GM21447 (cell line): Measurements from ENCODE around the gene CEACAM21.

Source experiments
- ATAC-seq: cut with Tn5 transposase; IDR thresholded peaks from one replicate; pipeline ENCODE4 v1.9.1; 2021; ENCODE audit not compliant: unreplicated experiment

Gene CEACAM21

DNA sequence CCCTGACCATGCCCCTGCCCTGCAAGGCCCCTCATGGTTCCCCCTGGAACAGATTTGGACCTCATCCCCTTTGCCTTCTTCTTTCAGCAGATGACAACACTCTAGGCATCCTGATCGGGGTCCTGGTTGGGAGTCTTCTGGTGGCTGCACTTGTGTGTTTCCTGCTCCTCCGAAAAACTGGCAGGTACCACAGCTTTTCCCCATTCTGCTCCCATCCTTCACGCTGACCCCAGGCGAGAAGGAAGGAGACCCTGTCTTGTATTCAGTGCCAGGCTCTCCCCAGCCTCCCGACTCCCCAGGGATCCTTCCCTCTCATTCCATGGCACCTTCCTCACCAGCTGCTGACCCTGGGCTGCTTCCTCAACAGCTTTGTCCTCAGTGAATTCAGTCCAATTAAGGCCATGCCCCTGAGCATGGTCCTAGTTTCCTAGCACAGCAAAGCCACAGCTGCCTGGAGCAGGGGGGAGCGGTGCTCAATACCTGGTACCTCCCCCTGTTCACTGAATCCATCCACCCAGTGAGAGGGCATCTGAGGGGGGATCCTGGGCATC is 8.4 kb downstream of the CEACAM21 start:
- no peak for ATAC-seq

DNA sequence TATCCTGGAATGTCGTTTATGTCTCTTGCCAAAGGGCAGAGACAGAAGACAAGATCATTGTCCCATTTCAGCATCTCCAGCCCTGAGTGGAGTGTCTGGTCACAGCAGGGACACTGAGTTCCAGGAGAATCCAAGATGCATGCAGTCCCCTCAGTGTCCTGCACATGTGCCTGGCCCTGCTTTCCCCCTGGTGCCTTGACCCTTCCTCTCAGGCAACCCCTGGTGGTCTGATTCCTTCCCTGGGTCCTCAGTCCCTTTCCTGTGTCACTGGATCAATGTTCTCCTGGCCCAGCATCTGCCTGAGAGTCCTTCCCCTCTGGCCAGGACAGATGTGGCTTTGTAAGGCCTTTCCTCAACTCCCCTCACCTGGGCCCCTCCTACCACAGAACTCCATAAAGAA is 9.0 kb downstream of the CEACAM21 start:
- ATAC-seq = no peak

DNA sequence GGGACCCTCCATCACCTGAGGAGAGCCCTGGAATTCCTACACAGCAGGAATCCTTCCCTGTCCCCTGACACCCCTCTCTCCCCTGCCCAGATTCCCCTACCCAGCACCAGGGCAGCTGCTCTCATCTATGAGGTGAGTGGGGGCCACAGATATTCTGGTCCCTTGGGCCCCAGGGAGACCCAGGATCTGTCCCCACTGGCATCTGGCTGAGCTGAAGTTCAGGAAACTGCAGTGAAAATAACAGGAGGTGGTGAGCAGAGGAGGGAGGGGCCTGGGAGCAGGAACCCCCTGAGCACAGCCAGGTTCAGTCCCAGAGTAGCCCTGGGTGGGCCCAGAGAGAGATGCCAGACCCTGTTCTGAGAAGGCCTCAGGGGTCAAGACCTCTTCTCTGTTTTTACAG is 10.1 kb downstream of the CEACAM21 start:
- no peak for ATAC-seq

DNA sequence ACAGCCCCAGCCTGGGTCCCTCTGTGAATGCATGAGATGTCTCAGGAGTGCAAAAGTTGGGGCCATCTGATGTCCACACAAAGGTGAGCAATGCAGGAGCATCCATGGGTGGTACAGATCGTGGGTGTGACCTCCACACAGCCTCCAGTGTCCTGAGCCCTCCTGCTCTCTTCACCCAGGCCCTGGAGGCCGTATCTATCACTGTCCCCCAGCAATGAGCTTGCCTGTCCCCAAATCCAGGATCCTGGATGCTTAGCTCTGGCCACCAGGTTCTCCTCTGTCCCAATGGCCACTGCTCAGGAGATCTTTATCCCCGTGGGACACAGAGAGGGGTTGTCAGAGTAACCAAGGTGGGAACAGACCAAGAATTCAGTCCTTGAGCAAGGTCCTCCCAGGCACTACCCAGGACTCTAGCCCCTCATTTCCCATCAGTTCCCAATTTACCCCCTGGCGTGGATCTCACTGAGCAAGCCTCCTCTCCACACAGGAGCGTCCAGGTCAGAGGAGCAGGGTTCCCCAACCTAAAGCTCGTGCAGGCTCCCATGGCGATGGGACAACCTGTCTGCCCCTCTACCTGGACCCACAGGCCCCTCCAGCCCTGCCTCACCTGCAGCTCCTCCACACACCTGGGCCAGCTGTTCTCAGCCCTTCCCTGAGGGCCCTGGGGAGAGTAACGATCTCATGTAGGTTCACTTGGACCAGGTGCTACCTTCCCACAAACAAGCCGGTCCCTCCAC is 11.3 kb downstream of the CEACAM21 start:
- ATAC-seq = no peak

DNA sequence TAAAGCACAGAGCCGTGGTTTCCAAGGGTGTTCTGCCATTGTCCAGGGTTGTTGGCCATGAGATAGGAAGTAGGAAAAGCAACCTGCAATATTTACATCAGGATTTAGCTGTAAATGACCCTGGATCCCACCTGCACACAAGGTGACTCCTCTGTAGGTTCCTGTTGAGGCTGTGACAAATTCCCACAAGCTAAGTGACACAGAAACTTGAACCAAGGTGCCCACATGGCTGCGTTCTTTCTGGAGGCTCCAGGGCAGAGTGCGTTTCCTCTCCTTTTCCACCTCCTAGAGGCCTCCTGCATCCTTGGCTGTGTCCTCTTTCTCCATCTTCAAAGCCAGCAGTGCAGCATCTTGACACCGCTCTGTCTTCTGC is 11.9 kb downstream of the CEACAM21 start:
- no peak for ATAC-seq

GRCh38 chr19:41588497-41589209 is 12.7 kb downstream of the CEACAM21 start:
- ATAC-seq = no peak

DNA sequence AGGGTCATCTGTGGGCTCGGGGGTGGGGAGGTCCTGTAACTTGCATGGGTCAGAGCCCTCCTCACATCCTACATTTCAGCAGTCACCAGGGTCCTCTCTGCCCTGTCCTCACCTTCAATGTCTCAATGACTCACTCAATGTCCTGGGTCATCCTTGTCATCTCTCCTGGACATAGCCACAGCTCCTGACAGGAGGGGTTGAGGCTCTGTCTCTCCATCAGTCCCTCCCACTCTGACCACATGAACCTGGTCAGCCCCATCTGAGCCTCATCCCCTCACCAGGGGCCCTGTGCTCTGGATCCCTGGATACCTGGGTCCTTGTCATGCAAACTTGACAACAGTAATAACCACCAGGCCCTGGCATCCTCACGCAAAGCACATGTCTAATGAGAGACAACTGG is 13.4 kb downstream of the CEACAM21 start:
- no peak for ATAC-seq

DNA sequence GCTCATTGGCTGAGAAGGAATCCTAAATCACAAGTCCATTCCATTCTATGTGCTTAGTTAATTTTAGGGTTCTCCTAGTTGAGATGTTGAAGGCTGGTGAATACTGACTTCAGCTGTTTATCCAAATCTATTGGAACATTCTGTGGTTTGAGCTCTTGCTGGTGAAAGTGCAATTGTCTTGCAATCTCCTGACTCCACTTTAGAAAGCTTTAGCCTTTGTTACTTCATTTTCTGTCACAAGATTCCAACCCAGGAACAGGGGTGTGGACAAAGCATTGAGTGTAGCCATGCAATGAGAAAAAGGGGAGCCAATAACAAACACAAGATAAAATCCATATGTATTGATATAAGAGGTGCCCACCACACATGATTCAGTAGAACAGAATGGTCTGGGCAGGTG is 15.0 kb downstream of the CEACAM21 start:
- ATAC-seq = no peak

DNA sequence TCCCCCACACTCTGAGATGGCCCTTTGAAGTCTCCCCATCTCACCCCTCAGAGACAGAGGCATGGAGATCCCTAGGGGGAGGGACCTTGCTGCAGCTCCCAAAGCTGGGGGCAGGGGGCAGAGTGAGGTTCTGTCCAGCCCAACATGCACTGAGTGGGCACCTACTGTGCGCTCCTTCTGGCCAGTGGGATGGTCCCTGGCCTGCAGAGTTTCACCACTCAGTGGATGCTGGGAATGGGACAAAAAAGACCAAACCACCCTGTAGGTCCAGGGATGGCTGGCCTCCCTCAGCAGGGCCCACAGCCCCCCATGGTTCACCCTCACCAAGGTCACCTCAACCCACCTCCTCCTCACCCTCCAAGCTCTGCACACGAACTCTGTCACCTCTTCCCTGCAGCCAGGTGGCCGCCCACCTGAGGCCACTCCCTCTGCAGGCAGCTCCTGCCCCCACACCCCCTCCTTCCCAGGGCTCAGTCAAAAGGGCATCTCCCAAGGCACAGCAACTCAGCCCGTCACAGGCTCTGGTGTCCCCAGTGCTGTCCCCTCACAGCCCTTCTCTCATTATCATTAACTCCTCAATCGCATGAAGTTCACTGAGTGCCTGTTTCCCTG is 16.1 kb downstream of the CEACAM21 start:
- no peak for ATAC-seq

GRCh38 chr19:41595258-41595889 is 19.4 kb downstream of the CEACAM21 start:
- no peak for ATAC-seq

DNA sequence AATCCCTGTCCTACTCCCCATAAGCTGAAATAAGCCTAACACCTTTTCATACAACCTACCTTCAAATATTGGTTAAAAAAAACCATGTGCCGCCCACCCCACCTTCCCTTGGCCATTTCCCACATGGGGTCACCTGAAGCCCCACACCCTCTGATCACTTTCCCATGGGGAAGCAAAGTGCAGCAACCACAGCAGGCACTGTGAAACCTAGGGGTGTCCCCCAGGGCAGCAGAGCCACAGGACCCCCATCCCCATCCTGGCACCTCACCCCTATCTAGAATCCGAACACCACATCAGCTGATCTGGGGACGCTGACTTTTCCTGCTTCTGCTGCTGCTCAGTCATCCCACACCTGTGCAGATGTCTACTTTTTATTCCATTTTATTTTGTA is 19.9 kb downstream of the CEACAM21 start:
- ATAC-seq = no peak

DNA sequence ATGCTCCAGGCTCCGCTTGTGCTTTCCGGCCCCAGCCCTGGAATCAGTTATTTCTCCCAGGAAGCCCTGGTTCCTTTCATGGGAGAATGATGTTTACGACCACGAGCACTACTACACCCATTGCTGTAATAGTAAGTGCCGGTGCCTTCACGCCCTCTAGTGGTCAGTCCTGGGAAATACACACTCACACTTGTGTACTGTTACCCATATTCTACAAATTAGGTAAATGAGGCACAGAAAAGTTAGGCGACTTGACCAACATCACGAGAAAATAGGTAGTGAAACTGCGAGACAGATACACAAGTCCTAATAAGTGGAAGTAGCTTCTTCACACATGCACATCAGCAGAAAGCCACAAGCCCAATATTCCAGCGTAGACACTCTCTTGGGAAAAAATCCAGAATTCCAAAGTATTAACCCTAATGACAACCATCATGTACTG is 21.7 kb downstream of the CEACAM21 start:
- no peak for ATAC-seq

DNA sequence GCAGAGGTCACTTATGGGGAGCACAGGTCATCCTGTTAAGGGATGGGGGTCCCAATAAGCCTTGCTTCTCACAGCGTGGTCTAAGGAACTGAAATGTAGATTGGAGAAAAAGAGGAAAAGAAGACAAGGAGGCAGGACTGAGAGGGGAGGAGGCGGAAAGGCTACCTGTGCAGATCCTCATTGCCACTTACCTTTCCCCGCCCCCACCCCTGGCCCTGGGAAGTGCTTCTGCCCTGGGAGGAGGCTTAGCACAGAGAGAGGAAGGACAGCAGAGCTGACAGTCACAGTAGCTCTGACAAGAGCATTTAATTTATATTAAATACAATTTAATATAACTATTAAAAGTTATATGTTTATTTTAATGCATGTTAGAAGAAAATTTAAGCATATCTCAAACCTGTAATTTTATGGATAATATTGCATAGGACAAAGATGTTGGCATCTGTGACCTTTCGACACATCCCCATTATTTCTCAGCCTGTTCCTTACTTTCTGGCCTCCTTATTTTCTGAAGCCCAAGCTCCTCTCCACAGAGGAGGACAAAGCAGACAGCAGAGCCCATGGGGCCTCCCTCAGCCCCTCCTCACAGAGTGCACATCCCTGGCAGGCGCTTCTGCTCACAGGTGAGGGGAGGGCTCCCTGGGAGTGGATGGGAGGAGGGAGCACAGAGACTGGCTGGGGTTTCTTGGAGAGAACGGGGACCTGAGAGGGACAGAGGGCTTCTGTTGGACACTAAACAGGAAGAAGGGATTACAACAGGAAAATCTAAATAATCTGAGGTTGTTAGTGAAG is 23.4 kb downstream of the CEACAM21 start:
- ATAC-seq = no peak

GRCh38 chr19:41601771-41602170 is 25.8 kb downstream of the CEACAM21 start:
- ATAC-seq = no peak

- no peak for ATAC-seq
Measured at GRCh38 chr19:41604831-41605230, 28.9 kb downstream of the CEACAM21 start.

DNA sequence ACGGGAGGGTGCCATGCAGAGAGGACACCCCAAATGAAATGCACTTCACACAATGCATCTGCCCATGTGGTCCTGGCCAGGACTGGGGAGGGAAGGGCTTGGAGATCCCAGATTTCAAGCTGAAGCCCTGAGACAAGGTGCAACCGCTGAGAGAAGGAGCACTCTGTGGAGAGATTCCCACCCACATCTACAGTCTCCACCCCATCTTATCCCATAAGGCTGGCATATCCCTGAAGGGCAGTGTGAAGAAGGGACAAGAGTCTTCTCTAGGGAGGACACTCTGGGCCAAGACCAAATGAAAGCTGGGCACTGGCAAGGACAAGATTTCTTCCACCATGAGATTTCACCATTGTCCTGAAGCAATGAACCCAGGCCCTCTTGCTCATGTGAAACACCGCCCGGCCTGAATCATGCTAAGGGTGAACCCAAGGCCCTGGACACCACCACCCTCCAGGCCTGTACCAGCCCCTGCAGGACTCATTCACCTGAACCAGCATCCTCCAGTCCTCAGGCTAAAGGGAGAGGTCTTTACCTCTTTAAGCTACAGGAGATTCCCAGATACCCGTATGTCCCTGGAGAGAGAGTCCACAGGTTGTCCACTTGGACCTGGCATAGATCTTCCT is 30.4 kb downstream of the CEACAM21 start:
- no peak for ATAC-seq

DNA sequence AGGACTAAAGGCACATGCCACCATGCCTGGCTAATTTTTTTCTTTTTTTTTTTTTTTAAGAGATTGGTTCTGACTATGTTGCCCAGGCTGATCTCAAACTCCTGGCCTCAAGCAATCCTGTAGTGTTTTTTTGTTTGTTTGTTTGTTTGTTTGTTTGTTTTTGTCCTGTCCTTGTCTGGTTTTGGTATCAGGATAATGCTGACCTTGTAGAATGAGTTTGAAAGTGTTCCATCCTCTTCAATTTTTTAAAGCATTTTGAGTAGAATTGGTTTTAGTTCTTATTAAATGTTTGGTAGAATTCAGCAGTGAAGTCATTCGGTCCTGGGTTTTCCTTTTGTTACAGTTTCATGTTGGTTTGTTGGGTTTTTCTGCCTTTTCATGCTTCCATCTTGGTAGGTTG is 31.7 kb downstream of the CEACAM21 start:
- no peak for ATAC-seq

- ATAC-seq = no peak
Measured at GRCh38 chr19:41610789-41611188, 34.8 kb downstream of the CEACAM21 start.

DNA sequence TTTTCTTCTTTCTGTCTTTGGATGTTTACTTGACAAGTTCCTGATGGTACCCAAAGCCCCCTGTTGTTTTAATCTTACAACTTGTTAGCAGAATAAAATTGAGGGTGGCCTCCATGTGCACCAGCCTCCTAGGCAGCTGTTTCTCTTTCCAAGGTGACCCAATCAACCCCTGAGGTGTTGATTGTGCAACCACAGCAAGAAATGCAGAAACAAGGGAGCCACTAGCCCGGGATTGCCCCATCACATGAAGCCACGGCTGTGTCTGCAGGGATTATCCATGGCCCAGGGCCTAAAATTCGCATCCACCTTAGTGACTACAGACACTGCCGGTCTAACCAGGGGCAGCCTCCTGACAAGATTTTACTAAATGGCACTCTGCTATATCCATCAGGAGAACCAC is 36.5 kb downstream of the CEACAM21 start:
- no peak for ATAC-seq

DNA sequence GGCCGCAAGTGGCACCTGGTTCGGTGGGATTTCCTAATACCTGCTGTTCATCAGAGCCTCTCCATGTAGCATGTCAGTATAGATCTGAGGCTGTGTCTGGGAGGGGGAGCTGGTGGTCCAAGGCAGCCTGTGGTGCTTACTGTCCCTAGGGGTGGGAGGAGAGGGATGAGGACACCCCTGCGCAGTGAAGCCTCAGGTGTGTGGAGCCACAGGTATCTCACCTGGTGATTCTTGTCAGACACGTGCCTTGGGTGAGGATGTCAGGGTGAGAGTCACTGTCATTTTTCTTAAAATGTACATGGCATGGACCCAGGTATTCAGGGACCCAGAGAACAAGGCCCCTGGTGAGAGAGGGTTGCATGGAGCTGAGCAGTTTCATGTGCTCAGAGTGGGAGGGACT is 39.2 kb downstream of the CEACAM21 start:
- no peak for ATAC-seq
